ENCODE data around the gene BCCIP. TPM values are rescaled to one million over a fixed set of nuclear protein-coding genes. Genes with fewer than 3 reads are reported as not detected.

The BCCIP gene
- 63.3 and 75.4 TPM in 2 replicates for total RNA-seq

GRCh38 chr10:125822878-125823662, at the start of gene BCCIP, which contains the start of gene UROS:
TSS of gene BCCIP (plus strand) at chr10:125823546. CDS start at chr10:125823558, 12 bp downstream.
TSS of gene UROS (minus strand) at chr10:125823258. CDS start at chr10:125816499, 6,759 bp downstream.

GRCh38 chr10:125775491-125776106, 47.7 kb upstream of the BCCIP start, which contains the start of gene MMP21:
TSS of gene MMP21 (minus strand) at chr10:125775821. CDS start at chr10:125775821, 0 bp downstream.

GRCh38 chr10:125881192-125881591, 57.8 kb downstream of the BCCIP start, which contains the start of gene DHX32:
TSS of gene DHX32 (minus strand) at chr10:125881292. CDS start at chr10:125880824, 468 bp downstream.

Other genes with a start within 250 kb of the BCCIP start
- not detected in 2 replicates for gene TEX36, start 140.4 kb upstream of the BCCIP start, total RNA-seq
- 7.0 and 12.6 TPM in 2 replicates for gene EDRF1, start 103.8 kb upstream of the BCCIP start, total RNA-seq
- gene MMP21, start 47.7 kb upstream of the BCCIP start, total RNA-seq = 0.07 TPM in 1 of 2 replicates, not detected in the other
- gene UROS, start 288 bp upstream of the BCCIP start, total RNA-seq = 46.1 and 54.3 TPM in 2 replicates
- 48.7 and 49.4 TPM in 2 replicates for gene DHX32, start 57.7 kb downstream of the BCCIP start, total RNA-seq
- 0.54 and 1.9 TPM in 2 replicates for gene FANK1, start 73.0 kb downstream of the BCCIP start, total RNA-seq